HG02763 (cell line): Measurements from ENCODE around the gene PEX10.

Experiments
- ATAC-seq: cut with Tn5 transposase; IDR thresholded peaks from one replicate; pipeline ENCODE4 v1.9.1; 2021; ENCODE audit warnings: mild to moderate bottlenecking, moderate library complexity; ENCODE audit not compliant: unreplicated experiment

The PEX10 gene

GRCh38 chr1:2376261-2376741 lies 36.1 kb downstream of the PEX10 start:
- no peak for ATAC-seq

GRCh38 chr1:2375923-2376260 lies 36.5 kb downstream of the PEX10 start:
- ATAC-seq = no peak

GRCh38 chr1:2375246-2375922 lies 37.0 kb downstream of the PEX10 start:
- no peak for ATAC-seq

GRCh38 chr1:2374252-2375155 lies 37.9 kb downstream of the PEX10 start:
- no peak for ATAC-seq

- no peak for ATAC-seq
Measured at GRCh38 chr1:2373551-2374251, 38.7 kb downstream of the PEX10 start.

GRCh38 chr1:2372551-2373490 lies 39.5 kb downstream of the PEX10 start:
- ATAC-seq = no peak

- ATAC-seq = no peak
Measured at GRCh38 chr1:2368053-2368744, 44.2 kb downstream of the PEX10 start.

- ATAC-seq = no peak
Measured at GRCh38 chr1:2363847-2364513, 48.4 kb downstream of the PEX10 start.

GRCh38 chr1:2360588-2361364 lies 51.6 kb downstream of the PEX10 start:
- no peak for ATAC-seq

GRCh38 chr1:2358651-2359640 lies 53.4 kb downstream of the PEX10 start:
- no peak for ATAC-seq

GRCh38 chr1:2358072-2358471 lies 54.3 kb downstream of the PEX10 start:
- no peak for ATAC-seq

GRCh38 chr1:2356911-2357845 lies 55.2 kb downstream of the PEX10 start:
- ATAC-seq = no peak

- no peak for ATAC-seq
Measured at GRCh38 chr1:2356401-2356800, 56.0 kb downstream of the PEX10 start.

- ATAC-seq = no peak
Measured at GRCh38 chr1:2355373-2356261, 56.7 kb downstream of the PEX10 start.
